HFF-Myc (cell line): ENCODE data around the gene ZBTB21.

ENCODE experiments used
- DNase-seq: peaks from one replicate; pipeline ENCODE4 v3.0.0-alpha.2; 2011; ENCODE audit warnings: low read depth; ENCODE audit errors: extremely low read depth
- H3K4me3 ChIP-seq: replicated peaks from 2 replicates; pipeline ENCODE4 v1.5.1; 2011; ENCODE audit warnings: low read depth, mild to moderate bottlenecking, control low read depth, low read length
- CTCF ChIP-seq: IDR thresholded peaks from 2 replicates; pipeline ENCODE4 v1.5.1; 2012; ENCODE audit warnings: mild to moderate bottlenecking, low read depth, low read length, control low read depth; ENCODE audit errors: missing control alignments

Gene ZBTB21

GRCh38 chr21:41955516-41955915 is 54.6 kb downstream of the ZBTB21 start:
- TF ChIP-seq CTCF: no peak
- no peak overlapping the region for H3K4me3 ChIP-seq
- no peak for DNase-seq

- peak overlapping the region; percentile 38 for H3K4me3 ChIP-seq
- TF ChIP-seq CTCF: no peak
- no peak for DNase-seq
Observed at GRCh38 chr21:41954654-41955499, 55.3 kb downstream of the ZBTB21 start.

DNA sequence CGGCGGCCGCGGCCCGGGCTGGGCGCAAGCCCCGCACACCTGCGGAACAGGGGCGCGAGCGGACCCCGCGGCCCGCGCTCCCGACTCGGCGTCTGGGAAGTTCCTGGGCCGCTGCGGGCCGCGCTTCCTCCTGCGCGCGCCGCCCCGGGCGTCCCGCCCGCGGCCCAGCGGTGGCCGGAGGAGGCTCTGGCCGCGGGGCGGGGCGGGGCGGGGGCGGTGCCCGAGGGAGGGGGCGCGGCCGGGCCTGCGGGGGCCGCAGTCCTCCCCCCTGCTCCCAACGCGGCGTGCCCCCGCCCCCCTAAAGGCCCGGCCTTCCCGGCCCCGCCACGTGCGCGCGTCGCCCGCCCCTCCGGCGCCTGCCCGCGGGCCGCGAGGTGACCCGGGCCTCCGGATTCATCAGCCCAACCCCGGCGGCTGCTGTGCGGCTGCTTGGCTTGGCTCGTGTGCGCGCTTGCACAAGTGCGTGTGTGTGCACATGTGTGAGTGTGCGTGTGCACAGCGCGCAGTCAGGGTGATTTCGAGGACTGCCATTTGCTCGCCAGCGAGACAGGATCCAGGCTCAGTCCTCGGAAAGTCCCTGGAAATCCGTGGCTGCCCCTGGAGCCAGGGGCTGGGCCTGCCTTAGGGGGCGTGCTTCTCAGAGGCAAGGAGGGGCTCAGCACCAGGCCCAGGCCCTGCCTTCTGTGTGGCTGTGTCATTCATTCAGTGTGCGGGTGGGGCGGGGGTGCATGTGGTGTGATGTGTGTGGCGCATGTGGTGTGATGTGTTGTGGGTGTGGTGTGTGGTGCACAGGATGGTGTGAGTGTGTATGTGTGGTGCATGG is 56.1 kb downstream of the ZBTB21 start, which contains the start of gene C2CD2:
C2CD2 (minus strand) TSS at position 188 of the 823 bp plus-strand sequence. CDS start 370 bp downstream, outside the sequence.
- DNase-seq: peak; percentile 42
- TF ChIP-seq CTCF: no peak
- H3K4me3 ChIP-seq: peak within 1 kb of the TSS; percentile 77

GRCh38 chr21:41953249-41953830 is 56.8 kb downstream of the ZBTB21 start:
- no peak for TF ChIP-seq CTCF
- H3K4me3 ChIP-seq: peak overlapping the region; percentile 77
- no peak for DNase-seq

GRCh38 chr21:41952568-41953248 is 57.5 kb downstream of the ZBTB21 start:
- peak overlapping the region; percentile 77 for H3K4me3 ChIP-seq
- no peak for DNase-seq
- TF ChIP-seq CTCF: no peak

GRCh38 chr21:41951876-41952567 is 58.1 kb downstream of the ZBTB21 start:
- no peak for DNase-seq
- no peak for TF ChIP-seq CTCF
- H3K4me3 ChIP-seq: peak overlapping the region; percentile 77
